Adrenal gland (tissue), 12 donors: ENCODE measurements around the gene FSD2. TPM values are rescaled to one million over a fixed set of nuclear protein-coding genes. Genes with fewer than 3 reads are reported as not detected.

Experiments
- DNase-seq, 7 donors: peaks; one replicate each; pipeline ENCODE4 v3.0.0-alpha.2; 2019 to 2020
- H3K27ac ChIP-seq, 5 donors: fragments of 200-600 bp; sonication (generic) in 4 of 5; 1 replicate in 3 of 5; 2 replicates in 2 of 5; pipeline versions ENCODE4 v1.5.1 to v1.8.0; 2016 to 2020; ENCODE audit warnings: mild to moderate bottlenecking in 1 of 5
- H3K27me3 ChIP-seq: fragments of 200-600 bp; 2 replicates; pipeline ENCODE4 v1.8.0; 2021
- H3K36me3 ChIP-seq, 2 donors: fragments of 200-600 bp; replicated peaks in 1 of 2; 1 replicate in 1 of 2; 2 replicates in 1 of 2; pipeline versions ENCODE4 v1.5.1 to v1.8.0; 2018 to 2022
- H3K4me1 ChIP-seq, 2 donors: fragments of 200-600 bp; replicated peaks in 1 of 2; 1 replicate in 1 of 2; 2 replicates in 1 of 2; pipeline versions ENCODE4 v1.5.1 to v1.8.0; 2018 to 2021
- H3K4me3 ChIP-seq, 4 donors: fragments of 200-600 bp; sonication (generic) in 3 of 4; one replicate each; pipeline ENCODE4 v1.5.1; 2016 to 2018
- H3K9me3 ChIP-seq, 3 donors: fragments of 200-600 bp; sonication (generic) in 1 of 3; replicated peaks in 1 of 3; 1 replicate in 2 of 3; 2 replicates in 1 of 3; pipeline versions ENCODE4 v1.5.1 to v1.8.0; 2016 to 2021
- POLR2A ChIP-seq, 2 donors: fragments of 450-650 bp; IDR thresholded peaks; one replicate each; pipeline ENCODE4 v1.6.1; 2017; ENCODE audit warnings: antibody characterized with exemption in 2 of 2, mild to moderate bottlenecking in 2 of 2, moderate library complexity in 1 of 2
- WGBS, 4 donors: extraction: QIAGEN DNeasy Blood & Tissue Kit in 2 of 4; methylation state at CpG; one replicate each; pipeline versions ENCODE4 v1.1.5 to v1.1.7; 2013 to 2017; 5-methylcytosine and 5-hydroxymethylcytosine counted together
- intact Hi-C, 2 donors: fragments of 100-400 bp; cut with DNase I; formaldehyde crosslinking; loops; one replicate each; pipeline versions ENCODE4 v1.14.1 to v1.15.0; 2022 to 2023
- polyA plus RNA-seq, 3 donors: library from polyadenylated mRNA; stranded (reverse); fragments of 200-250 nt in 2 of 3; fragments of 350-450 nt in 1 of 3; fragmentation: Illumina TruSeq in 1 of 3; extraction: RNeasy Lipid Tissue Mini Kit (QIAGEN cat#74804) in 1 of 3; gene quantifications; one replicate each; pipeline ENCODE4 v1.2.3, GENCODE V29; 2013 to 2014
- total RNA-seq, 9 donors: library from RNA; depleted of rRNA in 4 of 9; stranded (reverse); fragments of >200 nt in 4 of 9; fragments of 120-200 nt in 1 of 9; fragmentation: NEBNext Ultra II Directional in 1 of 9; extraction: Animal tissue kit (Norgen Biotek cat#: 25700) in 1 of 9; gene quantifications; one replicate each; pipeline versions ENCODE4 v1.1.0 to v1.2.4, GENCODE V29; 2013 to 2023
- TF ChIP-seq, protein P1 (sequence below), 6 experiments: fragments of 450-650 bp in 4 of 6; fragments of 200-600 bp in 2 of 6; sonication (generic) in 1 of 6; IDR thresholded peaks; 1 replicate in 5 of 6; 2 replicates in 1 of 6; pipeline versions ENCODE4 v1.5.1 to v1.8.0; 2016 to 2021; ENCODE audit warnings: antibody characterized with exemption in 6 of 6, mild to moderate bottlenecking in 2 of 6, moderate library complexity in 1 of 6
- donor health status: healthy with polysubstance abuse.
- donor health status: Bipolar disorder and iron deficiency.
- donor health status: DM: yes; HTN: yes; CAD: no.
- donor health status: DM: no; HTN: no; CAD: no.
- donor health status: DM: no; HTN: no; CAD: no.
- donor health status: DM: yes; HTN: yes; CAD: no.

FSD2 gene
- total and polyA plus RNA-seq, 12 donors = 0.03 to 0.06 TPM; not detected in 10

- Histone ChIP-seq H3K4me1 (peaks cover 7 to 12% of the 10 kb centered on the region in 2 donors), H3K4me3 (no peak overlapping the region), H3K27me3 (no peaks in the 10 kb centered on the region), H3K27ac (no peak overlapping the region), H3K9me3 (no peaks in the 10 kb centered on the region), H3K36me3 (peaks cover 0 to 67% of the 10 kb centered on the region in 2 donors)
- WGBS, 4 donors = 95 to 100% (median 98%) methylated on average over 5 to 7 of the region's 7 CpGs
- no peak for DNase-seq
- TF ChIP-seq POLR2A (IDR thresholded peaks at IDR 0.05) = no peak
- intact Hi-C loops = no loop called here
These were observed 29.6 kb upstream of the FSD2 start for GRCh38 chr15:82835391-82835917.

GRCh38 chr15:82833362-82833682, 27.5 kb upstream of the FSD2 start:
- peak in 2 of 7 donors; percentile 30 to 43 for DNase-seq
- H3K36me3 ChIP-seq = peaks cover 0 to 80% of the 10 kb centered on the region in 2 donors
- no peak overlapping the region for H3K4me3 ChIP-seq
- WGBS, 4 donors = 60 to 81% (median 76%) methylated on average over 4 of the region's 4 CpGs
- TF ChIP-seq, protein P1, sequence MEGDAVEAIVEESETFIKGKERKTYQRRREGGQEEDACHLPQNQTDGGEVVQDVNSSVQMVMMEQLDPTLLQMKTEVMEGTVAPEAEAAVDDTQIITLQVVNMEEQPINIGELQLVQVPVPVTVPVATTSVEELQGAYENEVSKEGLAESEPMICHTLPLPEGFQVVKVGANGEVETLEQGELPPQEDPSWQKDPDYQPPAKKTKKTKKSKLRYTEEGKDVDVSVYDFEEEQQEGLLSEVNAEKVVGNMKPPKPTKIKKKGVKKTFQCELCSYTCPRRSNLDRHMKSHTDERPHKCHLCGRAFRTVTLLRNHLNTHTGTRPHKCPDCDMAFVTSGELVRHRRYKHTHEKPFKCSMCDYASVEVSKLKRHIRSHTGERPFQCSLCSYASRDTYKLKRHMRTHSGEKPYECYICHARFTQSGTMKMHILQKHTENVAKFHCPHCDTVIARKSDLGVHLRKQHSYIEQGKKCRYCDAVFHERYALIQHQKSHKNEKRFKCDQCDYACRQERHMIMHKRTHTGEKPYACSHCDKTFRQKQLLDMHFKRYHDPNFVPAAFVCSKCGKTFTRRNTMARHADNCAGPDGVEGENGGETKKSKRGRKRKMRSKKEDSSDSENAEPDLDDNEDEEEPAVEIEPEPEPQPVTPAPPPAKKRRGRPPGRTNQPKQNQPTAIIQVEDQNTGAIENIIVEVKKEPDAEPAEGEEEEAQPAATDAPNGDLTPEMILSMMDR (IDR thresholded peaks at IDR 0.05) = no peak
- TF ChIP-seq POLR2A (IDR thresholded peaks at IDR 0.05) = no peak
- H3K27ac ChIP-seq = peak overlapping the region in 3 of 5 donors; percentile 6 to 52 (median 42)
- H3K9me3 ChIP-seq = no peaks in the 10 kb centered on the region
- H3K27me3 ChIP-seq = no peaks in the 10 kb centered on the region
- peaks cover 7 to 12% of the 10 kb centered on the region in 2 donors for H3K4me1 ChIP-seq
- intact Hi-C loops = no loop called here

DNA sequence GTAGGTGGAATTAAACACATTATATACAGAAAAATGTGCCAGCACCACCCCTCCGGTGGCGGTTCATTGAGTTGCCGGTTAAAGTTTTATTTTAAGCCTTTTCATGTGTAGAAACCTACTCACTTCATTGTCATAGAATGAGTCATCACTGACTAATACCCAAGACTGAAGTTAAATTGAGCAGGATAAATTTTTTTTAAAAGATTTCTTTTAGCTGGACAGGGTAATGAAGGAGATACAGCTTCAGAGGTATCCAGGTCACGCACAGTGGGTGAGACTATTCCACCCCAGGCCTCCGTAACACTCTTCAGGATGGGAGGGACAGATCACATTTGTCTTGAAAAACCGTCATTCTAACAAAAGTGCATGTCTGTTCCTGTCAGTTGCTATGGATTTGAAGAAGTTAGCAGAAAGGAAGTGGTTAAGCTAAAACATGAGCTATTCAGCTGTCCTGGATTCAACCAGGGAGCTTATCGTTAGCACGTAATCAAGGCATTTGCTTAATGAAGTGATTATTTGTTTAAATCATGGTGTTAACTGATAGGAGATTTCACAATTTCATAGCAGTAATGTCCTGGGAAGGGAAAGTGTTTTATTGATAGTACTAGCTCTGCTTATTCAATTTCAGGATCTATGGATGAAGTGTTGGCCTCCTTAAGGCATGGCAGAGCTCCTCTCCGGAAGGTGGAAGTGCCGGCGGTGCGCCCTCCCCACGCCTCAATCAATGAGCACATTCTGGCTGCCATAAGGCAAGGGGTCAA, 26.9 kb upstream of the FSD2 start:
- Histone ChIP-seq H3K36me3 (peaks cover 0 to 80% of the 10 kb centered on the region in 2 donors), H3K27ac (peak overlapping the region in 4 of 5 donors; percentile 34 to 52 (median 40)), H3K4me3 (no peak overlapping the region), H3K4me1 (peaks cover 7 to 12% of the 10 kb centered on the region in 2 donors), H3K27me3 (no peaks in the 10 kb centered on the region), H3K9me3 (no peaks in the 10 kb centered on the region)
- TF ChIP-seq, protein P1 (IDR thresholded peaks at IDR 0.05) = peak in 2 of 6 experiments; percentile 13 to 20
- TF ChIP-seq POLR2A (IDR thresholded peaks at IDR 0.05) = no peak
- intact Hi-C loops = no loop called here
- WGBS, 4 donors = 50 to 58% (median 53%) methylated on average over 13 of the region's 13 CpGs
- DNase-seq = peak in 1 of 7 donors; percentile 32

- no peaks in the 10 kb centered on the region for H3K27me3 ChIP-seq
- intact Hi-C loops = no loop called here
- H3K4me1 ChIP-seq = peaks cover 7 to 12% of the 10 kb centered on the region in 2 donors
- no peak for DNase-seq
- no peak overlapping the region for H3K4me3 ChIP-seq
- peaks cover 0 to 81% of the 10 kb centered on the region in 2 donors for H3K36me3 ChIP-seq
- no peaks in the 10 kb centered on the region for H3K9me3 ChIP-seq
- 91 to 95% (median 94%) methylated on average over 5 of the region's 5 CpGs for WGBS, 4 donors
- H3K27ac ChIP-seq = peak overlapping the region in 4 of 5 donors; percentile 34 to 52 (median 40)
- TF ChIP-seq POLR2A (IDR thresholded peaks at IDR 0.05) = no peak
- TF ChIP-seq, protein P1 (IDR thresholded peaks at IDR 0.05) = peak in 4 of 6 experiments; percentile 2 to 36 (median 11)
These were observed 26.2 kb upstream of the FSD2 start for GRCh38 chr15:82831894-82832600.
